ENCODE data around the gene ADTRP. TPM values are rescaled to one million over a fixed set of nuclear protein-coding genes. Genes with fewer than 3 reads are reported as not detected.
A peak's percentile ranks its signal among the peaks of the same experiment; 100 is the strongest.

The ADTRP gene
- total RNA-seq, 1 donor from 2014 or later = not detected

DNA sequence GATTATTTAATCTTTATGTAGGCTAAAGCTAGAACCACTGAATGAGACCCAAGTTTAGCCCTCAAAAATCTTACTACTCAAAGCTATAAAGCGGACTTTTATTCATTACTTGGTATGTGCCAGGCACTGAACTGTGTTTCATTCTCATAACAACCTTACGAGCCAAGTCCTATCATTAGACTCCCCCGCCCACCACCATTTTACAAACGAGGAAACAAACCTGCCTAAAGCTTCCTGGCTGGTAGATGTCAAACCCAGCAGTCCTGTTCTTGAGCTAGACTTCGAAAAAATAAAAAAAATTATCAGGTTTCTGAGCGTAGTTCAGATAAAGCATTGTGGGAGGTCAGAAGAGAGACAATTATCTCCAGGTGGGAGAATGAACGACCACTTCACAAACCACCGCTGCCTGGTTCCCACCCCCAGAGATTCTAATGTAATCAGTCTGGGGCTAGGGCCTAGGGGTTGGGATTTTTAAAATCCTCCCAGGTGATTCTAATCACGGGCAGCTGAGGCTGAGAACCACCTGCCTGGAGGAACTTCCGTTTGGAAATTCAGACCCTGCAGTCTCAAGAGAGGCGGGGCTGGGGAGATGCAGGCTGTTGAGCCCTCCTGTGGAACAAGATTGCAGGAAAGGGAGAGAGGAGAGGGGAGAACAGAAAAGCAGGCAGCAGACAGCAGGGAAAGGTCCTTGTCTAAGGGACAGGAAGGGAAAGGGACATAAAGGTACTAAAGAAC is 8.6 kb downstream of the ADTRP start:
- Histone ChIP-seq H3K9me3 (no peaks in the 10 kb centered on the region), H3K4me3 (no peak overlapping the region), H3K36me3 (no peaks in the 10 kb centered on the region), H3K4me1 (peaks cover 59% of the 10 kb centered on the region), H3K27ac (peak overlapping the region; percentile 95), H3K27me3 (no peaks in the 10 kb centered on the region)
- DNase-seq (ENCODE audit: extremely low spot score in 2 of 2) = no peak
- TF ChIP-seq, protein P1, sequence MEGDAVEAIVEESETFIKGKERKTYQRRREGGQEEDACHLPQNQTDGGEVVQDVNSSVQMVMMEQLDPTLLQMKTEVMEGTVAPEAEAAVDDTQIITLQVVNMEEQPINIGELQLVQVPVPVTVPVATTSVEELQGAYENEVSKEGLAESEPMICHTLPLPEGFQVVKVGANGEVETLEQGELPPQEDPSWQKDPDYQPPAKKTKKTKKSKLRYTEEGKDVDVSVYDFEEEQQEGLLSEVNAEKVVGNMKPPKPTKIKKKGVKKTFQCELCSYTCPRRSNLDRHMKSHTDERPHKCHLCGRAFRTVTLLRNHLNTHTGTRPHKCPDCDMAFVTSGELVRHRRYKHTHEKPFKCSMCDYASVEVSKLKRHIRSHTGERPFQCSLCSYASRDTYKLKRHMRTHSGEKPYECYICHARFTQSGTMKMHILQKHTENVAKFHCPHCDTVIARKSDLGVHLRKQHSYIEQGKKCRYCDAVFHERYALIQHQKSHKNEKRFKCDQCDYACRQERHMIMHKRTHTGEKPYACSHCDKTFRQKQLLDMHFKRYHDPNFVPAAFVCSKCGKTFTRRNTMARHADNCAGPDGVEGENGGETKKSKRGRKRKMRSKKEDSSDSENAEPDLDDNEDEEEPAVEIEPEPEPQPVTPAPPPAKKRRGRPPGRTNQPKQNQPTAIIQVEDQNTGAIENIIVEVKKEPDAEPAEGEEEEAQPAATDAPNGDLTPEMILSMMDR (IDR thresholded peaks at IDR 0.05) = no peak
- no peak for TF ChIP-seq POLR2A (IDR thresholded peaks at IDR 0.05)
- no peak for TF ChIP-seq POLR2AphosphoS5 (IDR thresholded peaks at IDR 0.05; ENCODE audit: insufficient read depth in 1 of 2, low read depth in 1 of 2)
- intact Hi-C loops (cut with DNase I) = no loop called here

DNA sequence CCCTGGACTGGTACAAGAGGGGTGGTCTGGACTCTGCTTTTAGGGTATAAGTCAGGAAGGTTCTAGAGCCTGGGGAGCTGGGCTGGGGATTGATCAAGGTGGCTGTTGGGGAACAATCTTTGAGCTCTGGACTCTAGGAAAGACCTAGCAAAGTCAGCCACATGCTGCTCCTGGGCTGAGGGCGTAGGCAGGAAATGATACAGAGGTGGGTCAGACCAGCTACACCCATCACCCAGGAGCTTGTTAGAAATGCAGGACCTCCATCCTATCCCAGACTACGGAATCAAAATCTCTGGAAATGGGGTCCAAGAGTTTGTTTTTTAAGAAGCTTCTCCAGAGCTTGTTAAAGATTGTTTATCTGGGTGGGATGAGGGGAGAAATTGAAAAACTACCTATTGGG is 9.4 kb downstream of the ADTRP start:
- no peaks in the 10 kb centered on the region for H3K9me3 ChIP-seq
- H3K4me3 ChIP-seq = no peak overlapping the region
- H3K27ac ChIP-seq = peak overlapping the region; percentile 95
- H3K36me3 ChIP-seq = no peaks in the 10 kb centered on the region
- H3K4me1 ChIP-seq = peaks cover 59% of the 10 kb centered on the region
- TF ChIP-seq POLR2AphosphoS5 (IDR thresholded peaks at IDR 0.05; ENCODE audit: insufficient read depth in 1 of 2, low read depth in 1 of 2) (no peak), POLR2A (IDR thresholded peaks at IDR 0.05) (no peak)
- TF ChIP-seq, protein P1 (IDR thresholded peaks at IDR 0.05) = no peak
- intact Hi-C loops (cut with DNase I) = no loop called here
- DNase-seq (ENCODE audit: extremely low spot score in 2 of 2) = no peak
- no peaks in the 10 kb centered on the region for H3K27me3 ChIP-seq

GRCh38 chr6:11767978-11768756 is 10.4 kb downstream of the ADTRP start:
- intact Hi-C loops (cut with DNase I) = no loop called here
- no peak overlapping the region for H3K4me3 ChIP-seq
- H3K27me3 ChIP-seq = no peaks in the 10 kb centered on the region
- TF ChIP-seq, protein P1 (IDR thresholded peaks at IDR 0.05) = no peak
- TF ChIP-seq POLR2AphosphoS5 (IDR thresholded peaks at IDR 0.05; ENCODE audit: insufficient read depth in 1 of 2, low read depth in 1 of 2) (no peak), POLR2A (IDR thresholded peaks at IDR 0.05) (no peak)
- peak in 1 of 2 donors; percentile 60 for DNase-seq (ENCODE audit: extremely low spot score in 2 of 2)
- no peak overlapping the region for H3K27ac ChIP-seq
- no peaks in the 10 kb centered on the region for H3K9me3 ChIP-seq
- peaks cover 61% of the 10 kb centered on the region for H3K4me1 ChIP-seq
- no peaks in the 10 kb centered on the region for H3K36me3 ChIP-seq

- intact Hi-C loops (cut with DNase I) = no loop called here
- H3K4me1 ChIP-seq = peaks cover 57% of the 10 kb centered on the region
- no peak overlapping the region for H3K4me3 ChIP-seq
- no peaks in the 10 kb centered on the region for H3K27me3 ChIP-seq
- no peak for DNase-seq (ENCODE audit: extremely low spot score in 2 of 2)
- no peaks in the 10 kb centered on the region for H3K36me3 ChIP-seq
- no peaks in the 10 kb centered on the region for H3K9me3 ChIP-seq
- TF ChIP-seq, protein P1 (IDR thresholded peaks at IDR 0.05) = no peak
- no peak for TF ChIP-seq POLR2A (IDR thresholded peaks at IDR 0.05)
- TF ChIP-seq POLR2AphosphoS5 (IDR thresholded peaks at IDR 0.05; ENCODE audit: insufficient read depth in 1 of 2, low read depth in 1 of 2) = no peak
- H3K27ac ChIP-seq = peak overlapping the region; percentile 46
Observed at GRCh38 chr6:11767458-11767857, 11.1 kb downstream of the ADTRP start.
